WERI-Rb-1 (cell line): Measurements from ENCODE around the gene HSPH1.

Source experiments
- DNase-seq: peaks from one replicate; pipeline ENCODE4 v3.0.0-alpha.2; 2020
- H3K27ac ChIP-seq: fragments of 250-450 bp; sonication (Bioruptor Pico); 2 replicates; pipeline ENCODE4 v1.5.1; 2020; ENCODE audit warnings: mild to moderate bottlenecking, moderate library complexity
- H3K27me3 ChIP-seq: fragments of 250-450 bp; sonication (Bioruptor Pico); 2 replicates; pipeline ENCODE4 v1.5.1; 2021; ENCODE audit warnings: mild to moderate bottlenecking, low read depth, moderate library complexity; ENCODE audit not compliant: insufficient read depth, severe bottlenecking
- H3K36me3 ChIP-seq: fragments of 250-450 bp; sonication (Bioruptor Pico); 2 replicates; pipeline ENCODE4 v1.5.1; 2020; ENCODE audit warnings: mild to moderate bottlenecking, moderate library complexity
- H3K4me3 ChIP-seq: 2 replicates; pipeline ENCODE4 v1.5.1; 2011; ENCODE audit warnings: low read depth, mild to moderate bottlenecking, control low read depth, low read length
- H3K9me3 ChIP-seq: fragments of 250-450 bp; sonication (Bioruptor Pico); 2 replicates; pipeline ENCODE4 v1.5.1; 2021; ENCODE audit warnings: mild to moderate bottlenecking, moderate library complexity; ENCODE audit not compliant: severe bottlenecking
- CTCF ChIP-seq: IDR thresholded peaks from 2 replicates; pipeline ENCODE4 v1.5.1; 2011; ENCODE audit warnings: low read depth, mild to moderate bottlenecking, control low read depth, inconsistent platforms, low read length

The HSPH1 gene

GRCh38 chr13:31116224-31116623, 45.5 kb downstream of the HSPH1 start:
- H3K36me3 ChIP-seq, result no peaks in the 10 kb centered on the region
- H3K27ac ChIP-seq, result no peak overlapping the region
- no peaks in the 10 kb centered on the region for H3K9me3 ChIP-seq
- no peak for TF ChIP-seq CTCF
- no peaks in the 10 kb centered on the region for H3K27me3 ChIP-seq
- DNase-seq, result no peak
- H3K4me3 ChIP-seq, result no peak overlapping the region

- DNase-seq, result no peak
- H3K36me3 ChIP-seq, result no peaks in the 10 kb centered on the region
- no peak overlapping the region for H3K27ac ChIP-seq
- no peaks in the 10 kb centered on the region for H3K27me3 ChIP-seq
- H3K4me3 ChIP-seq, result no peak overlapping the region
- no peak for TF ChIP-seq CTCF
- H3K9me3 ChIP-seq, result no peaks in the 10 kb centered on the region
These were observed 46.1 kb downstream of the HSPH1 start for GRCh38 chr13:31115616-31116015.

- Histone ChIP-seq H3K4me3 (no peak overlapping the region), H3K36me3 (no peaks in the 10 kb centered on the region), H3K27ac (no peak overlapping the region), H3K9me3 (no peaks in the 10 kb centered on the region), H3K27me3 (no peaks in the 10 kb centered on the region)
- TF ChIP-seq CTCF, result no peak
- DNase-seq, result no peak
These were observed 47.1 kb downstream of the HSPH1 start for GRCh38 chr13:31114641-31115040.

- TF ChIP-seq CTCF, result no peak
- H3K27me3 ChIP-seq, result no peaks in the 10 kb centered on the region
- no peak overlapping the region for H3K4me3 ChIP-seq
- H3K27ac ChIP-seq, result no peak overlapping the region
- no peaks in the 10 kb centered on the region for H3K36me3 ChIP-seq
- H3K9me3 ChIP-seq, result no peaks in the 10 kb centered on the region
- DNase-seq, result no peak
These were observed 50.6 kb downstream of the HSPH1 start for GRCh38 chr13:31111136-31111535.

DNA sequence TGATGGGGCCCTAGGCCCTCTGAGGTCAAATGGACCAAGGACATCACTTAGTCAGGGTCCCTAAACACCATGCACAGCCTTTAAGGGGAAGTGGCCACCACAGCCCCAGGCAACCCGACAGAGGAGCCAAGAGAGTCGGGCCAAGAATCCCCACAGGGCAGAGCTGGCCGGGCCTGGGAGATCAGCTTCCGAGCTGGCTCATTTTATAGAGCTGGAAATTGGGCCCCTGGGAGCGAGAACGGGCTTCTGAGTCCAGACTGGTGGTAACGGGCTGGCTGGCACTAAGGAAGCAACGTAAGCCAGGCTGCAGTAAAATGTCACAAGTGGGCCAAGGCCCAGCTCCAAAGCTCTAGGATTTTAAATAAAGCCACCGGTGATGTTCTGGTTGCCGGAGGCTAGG, 51.1 kb downstream of the HSPH1 start:
- no peak for TF ChIP-seq CTCF
- no peak overlapping the region for H3K27ac ChIP-seq
- no peaks in the 10 kb centered on the region for H3K9me3 ChIP-seq
- H3K27me3 ChIP-seq, result no peaks in the 10 kb centered on the region
- H3K4me3 ChIP-seq, result no peak overlapping the region
- no peaks in the 10 kb centered on the region for H3K36me3 ChIP-seq
- DNase-seq, result no peak

DNA sequence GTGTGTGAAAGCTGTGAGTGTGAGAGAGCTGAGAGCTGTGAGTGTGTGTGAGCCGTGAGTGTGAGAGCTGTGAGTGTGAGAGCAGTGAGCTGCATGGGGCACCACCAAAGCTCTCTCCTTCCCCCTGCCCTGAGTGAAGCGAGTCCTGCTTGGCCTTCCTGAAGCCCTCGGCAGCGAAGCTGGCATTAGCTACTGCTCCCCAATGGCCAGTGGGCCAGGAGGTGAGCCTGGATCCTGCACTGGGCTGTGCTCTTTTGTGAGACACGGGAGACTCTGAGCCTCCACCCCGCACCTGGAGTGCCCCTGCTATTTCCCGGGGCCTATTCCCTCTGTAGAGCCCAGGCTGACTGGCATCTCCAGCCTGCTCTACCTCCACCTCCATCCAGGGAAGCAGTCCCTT, 51.5 kb downstream of the HSPH1 start:
- Histone ChIP-seq H3K4me3 (no peak overlapping the region), H3K36me3 (no peaks in the 10 kb centered on the region), H3K27me3 (no peaks in the 10 kb centered on the region), H3K9me3 (no peaks in the 10 kb centered on the region), H3K27ac (no peak overlapping the region)
- no peak for DNase-seq
- TF ChIP-seq CTCF, result no peak
